22Rv1 (cell line): ENCODE data around the gene FBXW5.

Source experiments
- H3K27ac ChIP-seq: fragments of 450-650 bp; 2 replicates; pipeline ENCODE4 v1.5.1; 2017
- CTCF ChIP-seq: fragments of 450-650 bp; IDR thresholded peaks from 2 replicates; pipeline ENCODE4 v1.5.1; 2017; ENCODE audit warnings: mild to moderate bottlenecking
- ZFX ChIP-seq: fragments of 450-650 bp; IDR thresholded peaks from 2 replicates; pipeline ENCODE4 v1.6.1; 2017; ENCODE audit warnings: antibody characterized with exemption, borderline replicate concordance

FBXW5 gene

GRCh38 chr9:136910197-136910900 is 34.2 kb downstream of the FBXW5 start:
- no peak for TF ChIP-seq ZFX
- TF ChIP-seq CTCF: no peak
- H3K27ac ChIP-seq: no peak overlapping the region

- H3K27ac ChIP-seq: no peak overlapping the region
- no peak for TF ChIP-seq ZFX
- no peak for TF ChIP-seq CTCF
Measured at GRCh38 chr9:136907011-136907914, 37.3 kb downstream of the FBXW5 start.

GRCh38 chr9:136906266-136906665 is 38.3 kb downstream of the FBXW5 start:
- H3K27ac ChIP-seq: no peak overlapping the region
- no peak for TF ChIP-seq ZFX

GRCh38 chr9:136903041-136903554 is 41.4 kb downstream of the FBXW5 start:
- peak overlapping the region; percentile 59 for H3K27ac ChIP-seq
- TF ChIP-seq ZFX (no peak), CTCF (no peak)

GRCh38 chr9:136902259-136902821 is 42.2 kb downstream of the FBXW5 start:
- H3K27ac ChIP-seq: peak overlapping the region; percentile 59
- no peak for TF ChIP-seq ZFX
- TF ChIP-seq CTCF: no peak

- TF ChIP-seq ZFX (no peak), CTCF (no peak)
- peak overlapping the region; percentile 59 for H3K27ac ChIP-seq
Measured at GRCh38 chr9:136901516-136902258, 42.9 kb downstream of the FBXW5 start.

- TF ChIP-seq CTCF: no peak
- peak overlapping the region; percentile 59 for H3K27ac ChIP-seq
Measured at GRCh38 chr9:136900988-136901515, 43.5 kb downstream of the FBXW5 start.
